HG03342 (cell line): Measurements from ENCODE around the gene CALY.
"Not testable (repeated sequence)": the region's sequence is repeated elsewhere in the genome, so short reads cannot be mapped to it uniquely, and the experiment has no call there.

ENCODE experiments used
- ATAC-seq: cut with Tn5 transposase; IDR thresholded peaks from one replicate; pipeline ENCODE4 v1.9.1; 2021; ENCODE audit warnings: mild to moderate bottlenecking, moderate library complexity; ENCODE audit not compliant: unreplicated experiment

CALY gene

DNA sequence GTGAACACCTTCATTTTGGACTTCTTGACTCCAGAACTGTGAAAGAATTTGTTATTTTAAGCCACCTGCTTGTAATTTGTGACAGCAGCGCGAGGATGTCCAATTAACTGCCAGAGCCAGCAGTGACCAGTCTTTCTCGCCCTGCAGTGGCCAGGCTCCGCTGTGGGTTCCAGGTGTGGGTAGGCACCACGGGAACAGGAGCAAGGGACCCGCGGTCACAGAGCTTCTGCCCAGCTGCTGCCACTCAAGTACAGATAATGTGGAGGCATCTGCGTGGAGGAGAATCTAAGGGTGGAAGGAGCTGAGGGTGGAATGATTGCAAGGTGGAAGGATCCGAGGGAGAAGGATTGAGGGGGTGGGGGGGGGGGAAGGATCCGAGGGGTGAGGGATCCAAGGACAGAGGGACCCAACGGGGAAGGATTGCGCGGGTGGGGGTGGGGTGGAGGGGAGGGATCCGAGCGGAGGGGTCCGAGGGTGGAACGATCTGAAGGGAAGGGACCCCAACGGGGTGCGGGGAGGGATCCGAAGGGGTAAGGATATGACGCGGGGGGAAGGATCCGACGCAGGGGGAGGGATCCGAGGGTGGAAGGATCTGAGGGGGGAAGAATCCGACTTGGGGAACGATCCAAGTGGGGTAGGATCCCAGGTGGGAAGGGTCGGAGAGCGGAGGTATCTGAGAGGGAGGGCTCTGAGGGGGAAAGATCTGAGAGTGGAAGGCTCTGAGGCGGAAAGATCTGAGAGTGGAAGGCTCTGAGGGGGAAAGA, 3.6 kb downstream of the CALY start:
- ATAC-seq: no peak

GRCh38 chr10:133329491-133330202, 7.0 kb downstream of the CALY start:
- peak; percentile 80 for ATAC-seq

DNA sequence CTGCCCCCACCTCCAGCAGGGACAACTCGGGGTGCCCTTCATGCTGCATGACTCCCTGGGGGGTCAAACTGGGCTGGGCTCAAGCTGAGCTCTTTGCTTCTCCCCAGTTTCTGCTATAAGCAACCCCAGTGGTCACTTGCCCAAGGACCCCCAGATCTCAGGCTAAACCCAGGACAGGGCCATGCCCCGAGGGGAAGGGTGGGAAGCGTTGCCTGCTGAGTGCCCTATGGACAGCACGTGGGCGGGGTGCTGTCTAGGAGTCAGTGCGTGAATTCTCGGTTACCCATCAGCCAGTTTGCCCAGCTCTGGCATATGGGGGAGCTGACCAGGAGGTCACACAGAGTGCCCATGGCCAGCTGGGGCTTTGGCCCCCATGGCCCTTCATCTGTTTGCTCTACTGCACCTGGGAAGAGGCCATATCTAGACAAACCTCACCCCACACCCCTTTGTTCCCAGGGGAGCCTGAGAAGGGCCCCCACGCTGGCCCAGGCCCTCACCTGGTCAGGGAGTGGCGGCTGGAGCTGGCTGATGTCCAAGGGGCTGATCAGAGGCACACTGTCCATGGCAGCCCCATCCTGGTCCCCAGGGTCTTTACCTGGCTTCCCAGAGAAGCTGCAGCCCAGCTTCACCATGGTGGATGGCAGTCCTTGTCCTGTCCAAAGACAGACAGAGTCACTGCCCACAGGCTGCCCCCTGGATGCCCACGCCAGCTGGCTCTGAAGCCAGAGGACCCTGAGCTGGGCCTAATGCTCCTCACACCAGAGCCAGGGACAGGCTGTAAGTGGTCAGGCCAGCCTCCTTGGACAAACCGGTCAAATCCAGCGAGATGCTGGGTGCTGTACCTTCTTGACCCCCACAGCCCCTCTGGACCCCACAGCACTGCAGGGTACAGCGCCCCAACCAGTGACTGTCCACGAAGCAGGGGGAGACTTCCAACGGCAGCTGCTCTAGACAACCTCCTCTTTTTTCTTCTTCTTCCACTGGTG, 8.0 kb downstream of the CALY start:
- no peak for ATAC-seq

DNA sequence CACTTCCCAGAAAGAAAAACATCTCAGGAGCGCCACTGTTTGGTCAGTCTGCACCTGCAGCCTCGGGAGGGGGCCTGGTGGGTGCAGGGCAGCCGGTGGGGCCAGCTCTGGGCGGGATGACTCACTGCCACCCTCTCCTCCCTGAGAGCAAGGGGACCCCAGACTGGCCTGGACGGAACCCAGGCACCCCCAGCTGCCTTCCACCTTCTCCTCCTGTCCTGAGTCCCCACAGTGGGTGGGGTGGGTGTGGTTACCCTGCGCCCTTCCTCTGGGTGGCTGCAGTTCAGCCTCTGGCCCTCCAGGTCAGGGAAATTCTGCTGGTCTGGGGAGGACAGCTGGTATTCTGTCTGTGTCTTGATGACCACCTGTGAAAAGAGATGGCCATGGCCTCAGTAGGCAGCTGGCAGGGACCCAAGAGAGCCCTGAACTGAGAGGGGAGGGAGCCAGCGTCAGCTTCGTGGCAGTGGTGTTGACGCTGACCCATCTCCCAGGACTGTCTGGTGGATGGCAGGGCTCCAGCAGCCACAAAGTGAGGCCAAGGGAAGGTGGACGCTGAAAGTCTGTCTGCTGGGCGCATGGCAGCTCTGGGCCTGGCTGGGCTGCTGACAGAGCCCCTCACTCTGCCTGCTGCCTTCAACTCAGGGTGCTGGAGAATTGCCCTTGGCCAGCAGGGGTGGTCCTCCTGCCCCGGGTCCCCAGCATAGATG, 8.9 kb downstream of the CALY start:
- ATAC-seq: no peak

GRCh38 chr10:133326745-133327650, 9.7 kb downstream of the CALY start:
- ATAC-seq: no peak

GRCh38 chr10:133326223-133326551, 10.5 kb downstream of the CALY start:
- no peak for ATAC-seq

GRCh38 chr10:133325440-133326222, 11.1 kb downstream of the CALY start:
- ATAC-seq: no peak

DNA sequence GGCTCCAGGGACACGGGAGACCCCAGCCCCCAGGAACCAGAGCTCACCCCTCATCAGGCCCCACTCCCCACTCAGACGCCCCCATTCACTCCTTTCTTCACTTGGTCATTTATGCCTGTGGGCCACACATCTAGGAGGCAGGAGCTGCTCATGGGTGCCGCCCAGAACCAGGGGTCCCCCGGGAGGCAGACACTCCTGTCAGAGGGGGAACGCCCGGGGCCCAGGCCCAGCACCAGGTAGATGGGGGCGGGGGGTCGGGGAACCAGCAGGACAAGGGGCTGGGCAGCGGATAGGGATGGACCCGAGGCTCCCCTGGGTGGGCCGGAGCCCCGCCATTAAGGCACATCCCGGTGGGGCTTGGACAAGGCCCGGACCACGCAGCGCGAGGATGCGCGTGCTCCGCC, 11.8 kb downstream of the CALY start:
- no peak for ATAC-seq

DNA sequence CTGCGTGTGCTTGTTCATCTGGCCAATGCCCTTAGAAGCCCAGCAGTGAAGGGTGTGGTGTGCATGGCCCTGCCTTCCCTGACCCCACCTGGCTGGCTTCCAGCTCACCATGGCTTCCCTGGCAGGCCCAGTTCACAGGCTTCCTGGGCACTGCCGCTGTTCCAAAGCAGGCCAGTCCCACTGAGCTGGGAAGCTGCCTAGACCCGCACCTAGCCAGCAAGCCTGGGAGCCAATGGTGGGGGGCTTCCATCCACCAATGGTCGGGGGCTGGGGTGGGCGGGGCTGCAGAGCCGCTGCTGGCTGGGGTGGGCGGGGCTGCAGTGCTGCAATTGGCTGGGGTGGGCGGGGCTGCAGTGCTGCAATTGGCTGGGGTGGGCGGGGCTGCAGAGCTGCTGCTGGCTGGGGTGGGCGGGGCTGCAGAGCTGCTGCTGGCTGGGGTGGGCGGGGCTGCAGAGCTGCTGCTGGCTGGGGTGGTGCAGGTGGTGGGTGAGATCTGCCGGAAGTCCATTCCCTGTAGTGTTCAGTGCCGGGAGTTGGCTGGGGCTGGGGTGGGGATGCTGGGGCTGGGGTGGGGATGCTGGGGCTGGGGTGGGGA, 12.4 kb downstream of the CALY start:
- ATAC-seq: peak; percentile 63

DNA sequence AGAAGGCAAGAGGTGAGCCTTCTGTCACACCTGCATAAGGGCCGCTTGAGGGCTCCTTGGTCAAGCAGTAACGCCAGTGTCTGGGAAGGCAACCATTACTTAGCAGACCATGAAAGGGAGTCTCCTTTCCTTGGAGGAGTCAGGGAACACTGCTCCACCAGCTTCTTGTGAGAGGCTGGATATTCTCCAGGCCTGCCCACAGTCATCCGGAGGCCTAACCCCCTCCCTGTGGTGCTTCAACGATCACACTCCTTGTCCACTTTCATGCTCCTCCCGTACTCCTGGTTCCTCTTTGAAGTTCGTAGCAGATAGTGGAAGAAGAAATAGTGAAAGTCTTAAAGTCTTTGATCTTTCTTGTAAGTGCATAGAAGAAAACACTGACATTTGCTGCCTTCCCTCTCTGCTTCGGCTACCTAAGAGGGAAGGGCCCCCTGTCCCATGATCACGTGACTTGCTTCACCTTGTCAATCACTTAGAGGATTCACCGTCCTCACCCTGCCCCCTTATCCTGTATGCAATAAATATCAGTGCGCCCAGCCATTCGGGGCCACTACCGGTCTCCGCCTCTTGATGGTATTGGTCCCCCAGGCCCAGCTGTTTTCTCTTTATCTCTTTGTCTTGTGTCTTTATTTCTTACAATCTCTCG, 14.5 kb downstream of the CALY start:
- ATAC-seq: not testable (repeated sequence)

DNA sequence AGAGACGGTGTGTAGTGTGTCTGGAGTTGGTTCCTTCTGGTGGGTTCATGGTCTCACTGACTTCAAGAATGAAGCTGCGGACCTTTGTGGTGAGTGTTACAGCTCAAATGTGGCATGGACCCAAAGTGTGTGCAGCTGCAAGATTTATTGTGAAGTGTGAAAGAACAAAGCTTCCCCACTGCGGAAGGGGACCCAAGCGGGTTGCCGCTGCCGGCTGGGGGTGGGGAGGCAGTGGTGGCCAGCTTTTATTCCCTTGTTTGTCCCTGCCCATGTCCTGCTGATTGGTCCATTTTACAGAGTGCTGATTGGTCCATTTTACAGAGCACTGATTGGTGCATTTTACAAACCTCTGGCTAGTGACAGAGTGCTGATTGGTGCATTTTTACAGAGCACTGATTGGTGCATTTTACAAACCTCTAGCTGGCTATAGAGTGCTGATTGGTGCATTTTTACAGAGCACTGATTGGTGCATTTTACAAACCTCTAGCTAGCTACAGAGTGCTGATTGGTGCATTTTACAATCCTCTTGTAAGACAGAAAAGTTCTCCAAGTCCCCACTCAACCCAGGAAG, 15.8 kb downstream of the CALY start:
- not testable (repeated sequence) for ATAC-seq

GRCh38 chr10:133318494-133319127, 18.1 kb downstream of the CALY start:
- peak; percentile 85 for ATAC-seq

DNA sequence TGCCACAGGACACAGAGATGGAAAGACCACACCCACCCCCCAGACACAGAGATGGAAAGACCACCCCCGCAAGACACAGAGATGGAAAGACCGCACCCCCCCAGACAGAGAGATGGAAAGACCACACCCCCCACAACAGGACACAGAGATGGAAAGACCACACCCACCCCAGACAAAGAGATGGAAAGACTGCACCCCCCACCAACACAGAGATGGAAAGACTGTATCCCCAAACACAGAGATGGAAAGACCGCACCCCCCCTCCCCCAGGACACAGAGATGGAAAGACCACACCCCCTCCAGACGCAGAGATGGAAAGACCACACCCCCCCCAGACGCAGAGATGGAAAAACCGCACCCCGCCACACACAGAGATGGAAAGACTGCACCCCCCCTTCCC, 20.0 kb downstream of the CALY start:
- ATAC-seq: no peak

DNA sequence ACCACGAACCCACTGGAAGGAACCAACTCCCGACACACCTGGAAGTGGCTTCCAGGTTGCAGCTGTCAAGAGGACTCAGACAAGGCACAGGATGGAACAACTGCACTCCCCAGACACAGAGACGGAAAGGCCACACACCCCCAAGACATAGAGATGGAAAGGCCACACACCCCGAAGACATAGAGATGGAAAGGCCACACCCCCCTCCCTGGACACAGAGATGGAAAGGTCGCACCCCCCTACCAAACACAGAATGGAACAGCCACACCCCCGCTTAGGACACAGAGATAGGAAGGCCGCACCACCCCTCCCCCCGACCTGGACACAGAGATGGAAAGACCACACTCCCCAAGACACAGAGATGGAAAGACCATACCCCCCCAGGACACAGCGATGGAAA, 20.4 kb downstream of the CALY start:
- no peak for ATAC-seq

DNA sequence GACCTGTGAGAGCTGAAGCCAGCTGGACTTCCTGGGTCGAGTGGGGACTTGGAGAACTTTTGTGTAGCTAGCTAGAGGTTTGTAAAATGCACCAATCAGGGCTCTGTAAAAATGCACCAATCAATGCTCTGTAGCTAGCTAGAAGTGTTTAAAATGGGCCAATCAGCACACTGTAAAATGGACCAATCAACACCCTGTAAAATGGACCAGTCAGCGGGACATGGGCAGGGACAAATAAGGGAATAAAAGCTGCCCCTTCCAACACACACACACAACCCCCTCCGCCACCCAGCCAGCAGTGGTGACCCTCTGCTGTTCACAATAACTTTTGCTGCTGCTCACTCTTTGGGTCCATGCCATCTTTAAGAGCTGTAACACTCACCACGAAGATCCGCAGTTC, 20.8 kb downstream of the CALY start:
- no peak for ATAC-seq

DNA sequence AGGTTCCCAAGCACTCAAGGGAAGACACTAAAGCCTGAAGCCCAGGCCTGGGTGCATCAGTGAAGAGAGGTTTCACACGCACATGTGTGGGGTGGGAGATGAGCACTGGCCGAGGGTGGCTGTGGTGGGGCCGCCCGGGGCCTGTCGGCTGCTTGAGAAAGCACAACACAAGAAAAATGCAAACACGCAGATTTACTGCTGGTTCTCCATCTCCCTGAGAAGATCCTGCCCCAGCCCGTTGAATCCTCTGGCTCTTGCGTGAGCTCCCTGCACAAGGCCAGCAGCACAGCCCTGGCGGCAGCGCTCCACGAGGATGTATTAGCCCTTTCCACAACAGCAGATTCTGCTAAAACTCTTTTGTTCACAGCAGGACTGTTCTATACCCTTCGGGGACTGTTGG, 21.8 kb downstream of the CALY start:
- ATAC-seq: no peak

DNA sequence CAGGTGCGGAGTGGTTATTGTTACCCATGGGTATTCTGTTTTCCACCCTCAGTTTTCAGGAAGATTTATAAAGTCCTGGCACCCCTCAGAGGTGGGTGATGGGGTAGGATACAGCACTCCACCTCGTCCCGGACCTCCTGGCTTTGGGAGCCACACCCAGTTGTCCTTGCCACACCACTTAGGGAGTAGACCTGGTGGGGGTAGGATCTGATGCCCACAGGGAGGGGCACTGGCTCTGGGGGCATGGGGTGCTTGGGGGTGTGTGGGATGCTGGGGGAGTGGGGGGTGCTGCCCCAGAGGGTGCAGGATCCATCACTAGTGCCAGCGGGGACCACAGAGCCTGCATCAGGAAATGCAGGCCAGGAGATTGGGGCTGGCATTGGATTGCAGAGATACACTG, 23.5 kb downstream of the CALY start:
- ATAC-seq: no peak
